HG03066 (cell line): ENCODE data around the gene PRF1.
"Not testable (repeated sequence)": the region's sequence is repeated elsewhere in the genome, so short reads cannot be mapped to it uniquely, and the experiment has no call there.

Source experiments
- ATAC-seq: cut with Tn5 transposase; IDR thresholded peaks from one replicate; pipeline ENCODE4 v1.9.1; 2021; ENCODE audit warnings: low read depth; ENCODE audit not compliant: unreplicated experiment

Gene PRF1

GRCh38 chr10:70602665-70603448, at the start of gene PRF1:
Gene PRF1 (minus strand): TSS chr10:70602741. CDS start chr10:70600902, 1,839 bp downstream.
- no peak for ATAC-seq

DNA sequence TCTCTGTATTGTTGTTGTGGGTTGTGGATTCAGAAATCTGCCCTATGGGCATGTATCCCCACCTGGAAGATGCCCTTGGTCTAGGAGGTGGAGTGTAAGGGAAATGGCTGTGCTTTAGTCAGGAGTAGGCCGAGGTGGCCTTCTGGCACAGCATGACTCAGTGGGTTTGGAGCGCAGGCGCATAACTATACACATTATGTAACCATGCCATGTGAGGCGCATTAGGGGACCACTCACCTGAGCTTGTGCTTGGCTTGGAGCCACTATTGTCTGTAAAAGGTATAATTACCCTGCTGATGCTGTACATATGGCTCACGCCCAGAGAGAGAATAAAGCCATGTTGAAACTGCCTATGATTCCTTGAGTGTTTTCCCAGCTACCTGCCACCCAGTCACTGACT, 49.1 kb upstream of the PRF1 start:
- ATAC-seq, result no peak

DNA sequence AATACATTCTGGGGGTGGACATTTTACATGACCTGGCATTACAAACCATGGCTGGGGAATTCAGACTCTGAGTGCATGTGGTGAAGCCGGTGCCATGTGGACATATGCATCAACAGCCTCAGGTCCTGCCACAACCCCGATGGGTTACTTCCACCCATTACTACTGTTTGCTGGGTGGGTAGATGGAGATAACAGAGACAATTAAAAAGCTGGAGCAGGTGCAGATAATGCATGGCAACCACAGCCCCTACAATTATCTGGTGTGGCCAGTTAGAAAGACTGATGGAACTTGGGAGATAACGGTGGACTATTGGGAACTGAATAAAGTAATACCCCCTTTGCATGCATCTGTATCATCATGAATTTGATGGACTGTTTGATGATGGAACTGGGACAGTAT, 48.2 kb upstream of the PRF1 start:
- no peak for ATAC-seq

DNA sequence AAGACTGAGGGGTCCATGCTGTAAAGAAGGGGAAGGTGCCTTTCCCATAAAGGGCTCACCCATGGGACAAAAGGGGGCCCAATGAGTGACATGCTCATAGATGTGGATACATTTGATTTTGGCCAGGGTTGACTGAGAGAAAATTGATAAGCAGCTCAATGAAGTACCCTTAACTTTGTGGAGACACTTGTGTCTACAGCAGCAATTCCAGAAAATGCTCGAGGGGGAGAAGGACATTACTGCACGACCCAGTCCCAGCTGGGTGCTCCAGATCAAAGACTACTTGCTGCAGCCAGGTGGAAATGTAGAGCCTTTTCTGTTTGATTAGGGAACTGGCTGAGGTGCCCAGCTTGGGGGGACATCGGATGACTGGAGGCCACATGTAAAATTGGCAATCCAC, 47.6 kb upstream of the PRF1 start:
- ATAC-seq, result no peak

- no peak for ATAC-seq
Measured at GRCh38 chr10:70649526-70649925, 47.0 kb upstream of the PRF1 start.

DNA sequence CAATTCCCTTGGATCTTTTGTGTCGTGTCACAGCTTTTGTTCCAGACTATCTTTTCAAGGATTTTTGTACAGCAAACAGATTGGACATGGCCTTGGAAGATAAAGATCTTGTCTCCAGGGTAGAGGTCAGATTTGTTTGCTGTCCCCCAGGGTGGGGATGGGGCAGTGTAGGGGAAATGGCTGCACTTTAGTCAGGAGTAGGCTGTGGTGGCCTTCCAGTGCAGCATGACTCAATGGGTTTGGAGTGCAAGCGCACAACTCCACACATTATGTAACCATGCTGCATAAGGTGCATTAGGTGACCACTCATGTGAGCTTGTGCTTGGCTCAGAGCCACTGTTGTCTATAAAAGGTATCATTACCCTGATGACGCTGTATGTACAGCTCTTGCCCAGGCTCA, 45.9 kb upstream of the PRF1 start:
- ATAC-seq, result no peak

GRCh38 chr10:70647086-70647485, 44.5 kb upstream of the PRF1 start:
- no peak for ATAC-seq

DNA sequence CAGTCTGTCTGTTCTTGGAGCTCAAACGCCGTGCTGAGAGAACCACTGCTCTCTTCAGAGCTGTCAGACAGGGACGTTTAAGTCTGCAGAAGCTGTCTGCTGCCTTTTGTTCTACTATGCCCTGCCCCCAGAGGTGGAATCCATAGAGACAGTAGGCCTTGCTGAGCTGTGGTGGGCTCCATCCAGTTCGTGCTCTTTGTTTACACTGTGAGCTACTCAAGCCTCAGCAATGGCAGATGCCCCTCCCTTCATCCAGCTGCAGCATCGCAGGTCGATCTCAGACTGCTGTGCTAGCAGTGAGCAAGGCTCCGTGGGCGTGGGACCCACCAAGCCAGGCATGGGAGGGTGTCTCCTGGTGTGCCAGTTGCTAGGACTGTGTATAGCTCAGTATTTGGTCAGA, 42.4 kb upstream of the PRF1 start:
- ATAC-seq, result not testable (repeated sequence)

DNA sequence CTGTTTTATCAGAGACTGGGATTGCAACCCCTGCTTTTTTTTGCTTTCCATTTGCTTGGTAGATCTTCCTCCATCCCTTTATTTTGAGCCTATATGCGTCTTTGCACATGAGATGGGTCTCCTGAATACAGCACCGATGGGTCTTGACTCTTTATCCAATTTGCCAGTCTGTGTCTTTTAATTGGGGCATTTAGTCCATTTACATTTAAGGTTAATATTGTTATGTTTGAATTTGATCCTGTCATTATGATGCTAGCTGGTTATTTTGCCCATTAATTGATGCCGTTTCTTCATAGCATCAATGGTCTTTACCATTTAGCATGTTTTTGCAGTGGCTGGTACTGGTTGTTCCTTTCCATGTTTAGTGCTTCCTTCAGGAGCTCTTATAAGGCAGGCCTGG, 40.7 kb upstream of the PRF1 start:
- ATAC-seq, result not testable (repeated sequence)

- ATAC-seq, result not testable (repeated sequence)
Measured at GRCh38 chr10:70639640-70640383, 37.3 kb upstream of the PRF1 start.

- ATAC-seq, result not testable (repeated sequence)
Measured at GRCh38 chr10:70634515-70634914, 32.0 kb upstream of the PRF1 start.

- ATAC-seq, result no peak
Measured at GRCh38 chr10:70634011-70634410, 31.5 kb upstream of the PRF1 start.

- ATAC-seq, result not testable (repeated sequence)
Measured at GRCh38 chr10:70631735-70632134, 29.2 kb upstream of the PRF1 start.

DNA sequence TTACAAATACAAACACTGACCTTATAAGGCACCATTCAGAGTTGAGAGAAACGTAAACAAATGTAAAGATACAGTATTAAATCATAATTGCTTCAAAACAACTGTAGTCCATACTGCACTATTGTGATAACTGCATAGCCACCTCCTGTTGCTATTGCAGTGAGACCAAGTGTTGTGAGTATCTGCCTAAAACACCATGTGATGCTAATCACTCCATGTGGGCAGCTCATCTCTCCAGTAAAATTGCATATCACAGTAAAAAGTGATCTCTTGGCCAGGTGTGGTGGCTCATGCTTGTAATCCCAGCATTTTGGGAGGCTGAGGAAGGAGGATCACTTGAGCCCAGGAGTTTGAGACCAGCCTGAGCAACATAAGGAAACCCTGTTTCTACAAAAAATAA, 26.8 kb upstream of the PRF1 start:
- ATAC-seq, result no peak

DNA sequence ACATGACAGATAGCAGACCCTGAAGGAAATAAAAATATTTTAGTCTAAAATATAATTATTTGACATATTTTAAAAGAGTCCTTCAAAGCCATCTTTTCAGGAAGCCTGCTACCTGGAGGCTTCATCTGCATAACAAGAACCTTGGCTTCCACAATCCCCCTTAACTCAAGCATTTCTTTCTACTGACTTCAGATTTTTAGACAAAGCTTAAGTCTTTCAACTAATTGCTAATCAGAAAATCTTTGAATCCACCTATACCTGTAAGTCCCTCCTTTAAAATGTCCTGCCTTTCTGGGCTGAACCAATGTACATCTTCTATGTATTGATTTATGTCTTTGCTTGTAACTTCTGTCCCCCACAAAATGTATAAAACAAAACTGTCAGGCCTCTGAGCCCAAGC, 23.5 kb upstream of the PRF1 start:
- no peak for ATAC-seq

- ATAC-seq, result no peak
Measured at GRCh38 chr10:70622981-70623844, 20.7 kb upstream of the PRF1 start.

- no peak for ATAC-seq
Measured at GRCh38 chr10:70622541-70622940, 20.0 kb upstream of the PRF1 start.

GRCh38 chr10:70621503-70622078, 19.1 kb upstream of the PRF1 start:
- ATAC-seq, result no peak

DNA sequence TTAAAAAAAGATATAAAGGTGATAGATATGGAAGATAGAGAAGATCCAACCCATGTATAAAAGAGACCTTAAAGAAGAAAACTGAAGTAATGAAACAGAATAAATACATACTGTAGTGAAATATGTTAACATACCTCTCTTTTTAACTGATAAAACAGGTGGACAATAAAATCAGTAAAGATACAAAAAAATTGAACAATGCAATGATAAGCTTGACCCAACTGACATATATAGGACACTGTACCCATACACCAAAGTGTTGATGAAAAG, 17.4 kb upstream of the PRF1 start:
- ATAC-seq, result no peak

DNA sequence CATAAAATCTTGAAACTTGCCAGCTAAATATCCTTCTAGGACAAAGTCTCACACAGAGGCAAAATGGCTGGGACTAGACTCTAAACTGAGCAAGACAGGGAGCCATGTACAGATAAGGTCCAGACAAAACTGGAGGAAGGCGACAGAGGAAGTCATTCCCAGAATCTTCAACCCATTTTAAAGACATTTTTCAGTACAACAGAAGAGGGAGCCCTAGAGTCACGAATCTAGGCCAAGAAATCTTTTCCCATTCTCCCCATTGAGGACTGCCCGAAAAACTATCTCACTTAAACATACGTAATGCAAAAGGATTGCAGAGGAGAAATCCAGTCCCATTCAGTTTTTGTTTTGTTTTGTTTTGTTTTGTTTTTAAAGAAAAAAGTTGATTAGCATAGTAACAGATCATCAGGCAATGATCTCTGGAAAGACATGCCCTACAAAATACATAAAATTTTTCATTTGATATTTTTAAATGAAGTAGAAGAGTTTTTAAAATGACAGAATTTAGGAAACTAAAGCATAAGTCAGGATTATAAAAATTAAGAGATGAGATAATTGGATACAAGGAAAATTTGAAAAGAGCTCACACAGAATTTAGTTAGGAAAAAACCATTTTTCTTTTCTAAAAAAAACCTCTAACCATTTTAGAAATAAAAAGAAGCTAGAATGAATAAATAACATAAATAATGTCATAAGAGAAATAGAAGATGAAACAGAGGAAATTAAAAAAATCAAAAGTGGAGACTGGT, 16.9 kb upstream of the PRF1 start:
- no peak for ATAC-seq
